Mesothelial cell of epicardium (in vitro differentiated cells): Measurements from ENCODE around the gene EIF5B. TPM values are rescaled to one million over a fixed set of nuclear protein-coding genes. Genes with fewer than 3 reads are reported as not detected.

Source experiments
- DNase-seq, 2 experiments: peaks; one replicate each; pipeline ENCODE4 v3.0.0; 2021; ENCODE audit warnings: low spot score in 2 of 2; ENCODE audit not compliant: unreplicated experiment in 2 of 2
- H3K27ac Mint-ChIP-seq: 2 replicates; pipeline ENCODE4 v1.8.0; 2021; ENCODE audit warnings: mixed read lengths
- H3K27me3 Mint-ChIP-seq: 2 replicates; pipeline ENCODE4 v1.8.0; 2021; ENCODE audit warnings: low read depth, mixed read lengths
- H3K36me3 Mint-ChIP-seq: 2 replicates; pipeline ENCODE4 v1.8.0; 2021; ENCODE audit warnings: mixed read lengths
- H3K4me1 Mint-ChIP-seq: 2 replicates; pipeline ENCODE4 v1.8.0; 2021; ENCODE audit warnings: mixed read lengths
- H3K4me3 Mint-ChIP-seq: 2 replicates; pipeline ENCODE4 v1.8.0; 2021; ENCODE audit warnings: mild to moderate bottlenecking, moderate library complexity, mixed read lengths
- H3K9me3 Mint-ChIP-seq: 2 replicates; pipeline ENCODE4 v1.8.0; 2021; ENCODE audit warnings: mixed read lengths
- CTCF ChIP-seq: fragments of 200-600 bp; sonication (generic); IDR thresholded peaks from one replicate; pipeline ENCODE4 v1.5.0; 2021; ENCODE audit warnings: antibody characterized with exemption; ENCODE audit not compliant: unreplicated experiment
- total RNA-seq: library from RNA; stranded (reverse); gene quantifications from 3 replicates; pipeline ENCODE4 v1.2.1, GENCODE V29; 2021

The EIF5B gene
- total RNA-seq, 1 donor from 2014 or later, result 45.3 TPM

GRCh38 chr2:99389946-99390345 lies 52.8 kb downstream of the EIF5B start:
- Mint-ChIP-seq H3K27me3 (no peaks in the 10 kb centered on the region), H3K4me1 (no peaks in the 10 kb centered on the region), H3K27ac (no peak overlapping the region), H3K36me3 (peaks cover 30% of the 10 kb centered on the region), H3K9me3 (no peaks in the 10 kb centered on the region), H3K4me3 (no peak overlapping the region)
- no peak for TF ChIP-seq CTCF
- DNase-seq, result no peak

DNA sequence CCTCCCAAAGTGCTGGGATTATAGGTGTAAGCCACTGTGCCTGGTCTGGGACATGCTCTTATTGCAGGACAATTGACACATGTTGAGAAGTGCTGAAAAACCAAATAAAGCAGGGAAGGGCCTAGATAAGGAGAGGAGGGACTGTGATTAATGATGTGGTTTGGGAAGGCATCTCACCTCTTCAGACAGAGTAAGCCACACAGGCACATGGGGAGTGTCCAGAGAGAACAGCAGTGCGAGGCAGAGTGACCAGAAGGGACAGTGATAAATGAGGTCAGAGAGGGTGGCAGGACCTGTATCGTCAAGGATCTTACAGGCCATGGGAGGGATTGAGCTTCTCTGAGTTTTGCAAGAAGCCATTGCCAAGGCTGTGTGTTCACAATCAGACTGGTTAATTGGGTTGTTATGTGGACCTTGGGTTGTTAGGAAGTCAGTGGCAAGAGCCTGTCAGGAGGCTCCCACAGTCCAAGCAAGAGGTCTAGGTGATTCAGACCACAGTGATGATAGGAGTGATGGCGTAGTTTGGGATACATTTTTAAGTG lies 58.5 kb downstream of the EIF5B start:
- TF ChIP-seq CTCF, result no peak
- H3K9me3 Mint-ChIP-seq, result no peaks in the 10 kb centered on the region
- no peak for DNase-seq
- no peaks in the 10 kb centered on the region for H3K27me3 Mint-ChIP-seq
- H3K4me1 Mint-ChIP-seq, result no peaks in the 10 kb centered on the region
- H3K27ac Mint-ChIP-seq, result no peak overlapping the region
- H3K36me3 Mint-ChIP-seq, result peaks cover 44% of the 10 kb centered on the region
- no peak overlapping the region for H3K4me3 Mint-ChIP-seq

DNA sequence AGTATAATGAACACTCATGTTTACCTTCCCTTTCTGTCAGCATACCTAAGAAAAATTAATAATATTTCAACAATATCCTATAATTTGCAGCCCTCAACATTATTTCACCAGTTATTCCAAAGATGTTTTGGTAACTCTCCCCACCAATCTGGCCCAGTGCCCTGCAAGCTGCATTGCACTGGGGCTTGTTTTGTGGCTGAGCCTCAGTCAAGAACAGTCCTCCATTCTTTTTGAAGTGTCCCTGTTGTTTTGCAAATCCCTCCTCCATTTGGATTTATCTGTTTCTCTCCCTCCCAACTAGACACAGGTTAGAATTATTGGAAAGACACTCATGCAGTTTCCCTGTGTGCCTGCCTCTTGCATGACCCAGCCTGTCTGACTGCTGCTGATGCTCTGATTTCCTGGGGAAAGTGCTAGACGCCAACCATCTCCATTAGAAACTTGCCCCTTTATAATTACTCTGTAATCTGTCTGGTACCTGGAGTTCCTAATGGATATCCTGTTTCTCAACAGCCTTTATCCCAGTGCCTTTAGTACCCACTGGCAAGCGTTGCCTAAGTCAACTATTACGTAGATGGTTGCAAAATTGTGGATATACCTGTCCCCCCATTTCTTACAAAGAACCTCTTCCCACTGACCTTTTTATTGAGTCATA lies 60.2 kb downstream of the EIF5B start:
- DNase-seq, result no peak
- TF ChIP-seq CTCF, result no peak
- H3K4me1 Mint-ChIP-seq, result no peaks in the 10 kb centered on the region
- H3K27me3 Mint-ChIP-seq, result no peaks in the 10 kb centered on the region
- no peak overlapping the region for H3K4me3 Mint-ChIP-seq
- no peaks in the 10 kb centered on the region for H3K9me3 Mint-ChIP-seq
- peaks cover 39% of the 10 kb centered on the region for H3K36me3 Mint-ChIP-seq
- H3K27ac Mint-ChIP-seq, result no peak overlapping the region

DNA sequence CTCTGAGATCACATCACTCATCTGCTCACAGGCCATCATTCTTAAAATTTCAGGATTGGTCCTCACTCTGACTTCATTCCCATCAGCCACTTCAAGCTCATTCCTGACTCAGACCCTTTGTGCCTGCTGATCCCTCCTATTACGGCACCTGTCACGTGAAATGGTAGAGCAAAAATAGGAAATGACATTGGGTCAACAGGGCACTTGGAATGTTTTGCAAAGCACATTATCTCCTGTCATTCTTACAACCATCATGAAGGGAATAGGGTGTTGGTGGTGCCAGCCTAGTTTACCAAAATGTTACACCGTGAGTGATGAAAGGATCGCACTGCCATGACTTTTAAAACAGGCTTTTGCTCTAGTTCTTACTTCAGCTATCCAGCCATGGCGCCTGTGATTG lies 61.1 kb downstream of the EIF5B start:
- no peak for DNase-seq
- no peak overlapping the region for H3K27ac Mint-ChIP-seq
- no peaks in the 10 kb centered on the region for H3K4me1 Mint-ChIP-seq
- no peak for TF ChIP-seq CTCF
- no peak overlapping the region for H3K4me3 Mint-ChIP-seq
- H3K27me3 Mint-ChIP-seq, result no peaks in the 10 kb centered on the region
- peaks cover 45% of the 10 kb centered on the region for H3K36me3 Mint-ChIP-seq
- no peaks in the 10 kb centered on the region for H3K9me3 Mint-ChIP-seq

DNA sequence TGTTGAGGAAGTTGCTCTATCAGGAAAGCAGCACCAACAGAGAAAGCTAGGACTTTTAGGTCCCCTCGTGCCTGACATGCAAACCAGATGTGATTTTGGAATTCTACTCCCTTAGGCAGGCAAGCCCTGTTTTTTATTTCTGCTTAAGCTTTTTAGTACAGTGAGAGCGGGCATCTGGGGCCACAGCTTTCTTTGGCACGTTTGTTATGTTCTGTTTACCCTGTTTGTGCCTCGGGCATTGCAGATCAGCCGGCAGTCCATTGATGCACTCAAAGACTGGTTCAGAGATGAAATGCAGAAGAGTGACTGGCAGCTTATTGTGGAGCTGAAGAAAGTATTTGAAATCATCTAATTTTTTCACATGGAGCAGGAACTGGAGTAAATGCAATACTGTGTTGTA lies 61.9 kb downstream of the EIF5B start:
- no peak for TF ChIP-seq CTCF

More for the DNA sequence above, 61.9 kb downstream of the EIF5B start:
- no peak overlapping the region for H3K4me3 Mint-ChIP-seq
- H3K9me3 Mint-ChIP-seq, result no peaks in the 10 kb centered on the region
- peaks cover 5% of the 10 kb centered on the region for H3K4me1 Mint-ChIP-seq
- peaks cover 41% of the 10 kb centered on the region for H3K36me3 Mint-ChIP-seq
- no peaks in the 10 kb centered on the region for H3K27me3 Mint-ChIP-seq
- no peak overlapping the region for H3K27ac Mint-ChIP-seq
- no peak for DNase-seq
